Measurements from ENCODE around the gene EIF3D. TPM values are rescaled to one million over a fixed set of nuclear protein-coding genes. Genes with fewer than 3 reads are reported as not detected.

Gene EIF3D
- total RNA-seq, 2 donors from 2014 or later = 141 to 250 TPM

DNA sequence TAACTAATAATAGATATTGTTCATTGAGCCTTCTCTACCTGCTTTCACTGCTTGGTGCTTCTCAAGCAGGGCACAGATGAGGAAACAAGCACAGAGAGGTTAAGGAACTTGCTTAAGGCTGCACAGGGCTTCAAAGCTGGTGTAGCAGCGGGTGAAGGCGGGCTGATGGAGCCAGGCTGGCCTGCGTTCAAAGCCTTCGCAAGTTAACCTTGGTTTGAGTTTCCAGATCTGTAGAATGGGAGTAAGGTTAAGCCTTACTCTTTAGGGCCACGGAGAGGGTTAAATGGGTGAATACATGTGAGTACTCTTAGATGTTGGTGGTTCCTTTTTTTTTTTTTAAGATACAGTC, 36.2 kb upstream of the EIF3D start:
- Histone ChIP-seq H3K36me3 (no peaks in the 10 kb centered on the region), H3K4me3 (no peak overlapping the region), H3K27ac (no peak overlapping the region), H3K4me1 (ENCODE audit: control insufficient read depth in 1 of 2, low read depth in 2 of 2) (no peaks in the 10 kb centered on the region), H3K27me3 (replicated peaks; ENCODE audit: insufficient read depth) (no peaks in the 10 kb centered on the region), H3K9me3 (no peaks in the 10 kb centered on the region)
- DNase-seq (ENCODE audit: low spot score) (no peak), ATAC-seq (ENCODE audit: insufficient number of reproducible peaks, low FRiP score, low read depth) (no peak)
- TF ChIP-seq, protein P1, sequence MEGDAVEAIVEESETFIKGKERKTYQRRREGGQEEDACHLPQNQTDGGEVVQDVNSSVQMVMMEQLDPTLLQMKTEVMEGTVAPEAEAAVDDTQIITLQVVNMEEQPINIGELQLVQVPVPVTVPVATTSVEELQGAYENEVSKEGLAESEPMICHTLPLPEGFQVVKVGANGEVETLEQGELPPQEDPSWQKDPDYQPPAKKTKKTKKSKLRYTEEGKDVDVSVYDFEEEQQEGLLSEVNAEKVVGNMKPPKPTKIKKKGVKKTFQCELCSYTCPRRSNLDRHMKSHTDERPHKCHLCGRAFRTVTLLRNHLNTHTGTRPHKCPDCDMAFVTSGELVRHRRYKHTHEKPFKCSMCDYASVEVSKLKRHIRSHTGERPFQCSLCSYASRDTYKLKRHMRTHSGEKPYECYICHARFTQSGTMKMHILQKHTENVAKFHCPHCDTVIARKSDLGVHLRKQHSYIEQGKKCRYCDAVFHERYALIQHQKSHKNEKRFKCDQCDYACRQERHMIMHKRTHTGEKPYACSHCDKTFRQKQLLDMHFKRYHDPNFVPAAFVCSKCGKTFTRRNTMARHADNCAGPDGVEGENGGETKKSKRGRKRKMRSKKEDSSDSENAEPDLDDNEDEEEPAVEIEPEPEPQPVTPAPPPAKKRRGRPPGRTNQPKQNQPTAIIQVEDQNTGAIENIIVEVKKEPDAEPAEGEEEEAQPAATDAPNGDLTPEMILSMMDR (IDR thresholded peaks at IDR 0.05) = no peak

GRCh38 chr22:36564422-36565158, 35.6 kb upstream of the EIF3D start:
- H3K4me3 ChIP-seq = no peak overlapping the region
- H3K4me1 ChIP-seq (ENCODE audit: control insufficient read depth in 1 of 2, low read depth in 2 of 2) = no peaks in the 10 kb centered on the region
- ATAC-seq (ENCODE audit: insufficient number of reproducible peaks, low FRiP score, low read depth) (no peak), DNase-seq (ENCODE audit: low spot score) (no peak)
- no peaks in the 10 kb centered on the region for H3K36me3 ChIP-seq
- TF ChIP-seq, protein P1 (IDR thresholded peaks at IDR 0.05) = no peak
- no peaks in the 10 kb centered on the region for H3K27me3 ChIP-seq (replicated peaks; ENCODE audit: insufficient read depth)
- H3K9me3 ChIP-seq = no peaks in the 10 kb centered on the region
- no peak overlapping the region for H3K27ac ChIP-seq

DNA sequence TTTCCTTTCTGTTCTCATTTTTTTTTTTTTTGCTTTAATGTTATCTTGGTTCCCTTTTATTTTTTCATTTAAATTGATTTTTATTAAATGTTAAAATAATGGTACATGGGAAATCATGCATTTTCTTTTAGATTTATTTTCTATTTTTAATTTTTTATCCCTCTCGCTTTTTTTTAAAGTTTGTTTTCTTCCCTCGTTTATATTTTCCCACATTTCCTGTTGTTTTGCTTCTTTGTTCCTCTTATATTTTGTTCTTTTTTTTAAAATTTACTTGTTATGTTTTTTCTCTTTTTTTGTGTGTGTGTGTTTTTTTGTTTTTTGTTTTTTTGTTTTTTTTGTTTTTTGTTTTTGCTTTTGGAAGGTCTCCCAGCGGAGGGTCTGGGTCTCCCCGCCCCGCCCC, 34.9 kb upstream of the EIF3D start:
- no peaks in the 10 kb centered on the region for H3K27me3 ChIP-seq (replicated peaks; ENCODE audit: insufficient read depth)
- H3K36me3 ChIP-seq = no peaks in the 10 kb centered on the region
- H3K4me1 ChIP-seq (ENCODE audit: control insufficient read depth in 1 of 2, low read depth in 2 of 2) = no peaks in the 10 kb centered on the region
- no peak overlapping the region for H3K27ac ChIP-seq
- DNase-seq (ENCODE audit: low spot score) = no peak
- TF ChIP-seq, protein P1 (IDR thresholded peaks at IDR 0.05) = no peak
- no peaks in the 10 kb centered on the region for H3K9me3 ChIP-seq
- no peak for ATAC-seq (ENCODE audit: insufficient number of reproducible peaks, low FRiP score, low read depth)
- no peak overlapping the region for H3K4me3 ChIP-seq

DNA sequence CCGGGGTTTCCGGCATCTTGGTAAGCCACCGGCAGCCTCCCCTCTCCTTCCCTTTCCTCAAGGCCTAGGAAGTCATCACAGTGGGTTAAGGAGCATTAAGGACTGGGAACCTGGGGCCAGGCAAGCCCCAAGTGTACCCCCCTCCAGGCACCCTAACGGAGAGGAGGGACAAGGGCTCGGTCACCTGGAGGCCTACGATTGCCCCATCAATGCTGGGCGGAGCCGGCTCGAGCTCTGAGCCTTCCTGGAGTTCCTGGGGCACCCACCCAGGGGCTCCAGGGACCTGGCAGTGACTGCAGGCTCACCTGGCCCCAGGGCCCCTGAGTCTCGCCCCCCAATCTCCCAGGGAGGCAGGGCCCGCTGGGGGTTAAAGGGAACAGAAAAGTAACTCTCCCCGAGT, 34.5 kb upstream of the EIF3D start:
- Histone ChIP-seq H3K36me3 (no peaks in the 10 kb centered on the region), H3K9me3 (no peaks in the 10 kb centered on the region), H3K4me3 (no peak overlapping the region), H3K27me3 (replicated peaks; ENCODE audit: insufficient read depth) (no peaks in the 10 kb centered on the region), H3K27ac (no peak overlapping the region), H3K4me1 (ENCODE audit: control insufficient read depth in 1 of 2, low read depth in 2 of 2) (no peaks in the 10 kb centered on the region)
- DNase-seq (ENCODE audit: low spot score) (no peak), ATAC-seq (ENCODE audit: insufficient number of reproducible peaks, low FRiP score, low read depth) (no peak)
- TF ChIP-seq, protein P1 (IDR thresholded peaks at IDR 0.05) = no peak

DNA sequence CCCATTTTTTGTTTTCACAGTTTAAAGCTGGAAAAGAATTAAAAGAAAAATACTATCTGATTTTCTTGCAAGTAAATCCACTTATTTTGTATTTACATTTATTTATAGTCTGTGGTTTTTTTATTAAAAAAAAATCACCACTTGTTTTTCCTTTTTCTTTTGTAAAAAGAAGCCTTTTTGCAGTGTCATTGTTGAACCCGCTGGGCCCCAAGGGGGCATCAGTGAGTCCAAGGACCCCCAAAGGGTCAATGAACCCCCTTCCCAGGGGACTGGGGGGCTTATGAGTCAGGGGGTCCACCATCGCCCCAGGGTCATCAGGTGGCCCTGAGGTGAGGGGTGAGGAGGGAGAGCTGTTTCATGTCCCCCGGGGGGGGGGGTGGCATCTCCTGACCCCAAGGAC, 34.0 kb upstream of the EIF3D start:
- no peak overlapping the region for H3K27ac ChIP-seq
- H3K4me3 ChIP-seq = no peak overlapping the region
- H3K4me1 ChIP-seq (ENCODE audit: control insufficient read depth in 1 of 2, low read depth in 2 of 2) = no peaks in the 10 kb centered on the region
- DNase-seq (ENCODE audit: low spot score) = no peak
- TF ChIP-seq, protein P1 (IDR thresholded peaks at IDR 0.05) = no peak
- no peaks in the 10 kb centered on the region for H3K27me3 ChIP-seq (replicated peaks; ENCODE audit: insufficient read depth)
- no peaks in the 10 kb centered on the region for H3K9me3 ChIP-seq
- no peaks in the 10 kb centered on the region for H3K36me3 ChIP-seq
- no peak for ATAC-seq (ENCODE audit: insufficient number of reproducible peaks, low FRiP score, low read depth)

Measured in thoracic aorta (tissue), 2 donors.